Activated T-cell treated with anti-CD3 and anti-CD28 coated beads, Interleukin-2, amount 50 U/mL, for 4 hours (primary cell): Measurements from ENCODE around the gene SYT13. TPM values are rescaled to one million over a fixed set of nuclear protein-coding genes. Genes with fewer than 3 reads are reported as not detected.
"Not testable (repeated sequence)": the region's sequence is repeated elsewhere in the genome, so short reads cannot be mapped to it uniquely, and the experiment has no call there.

Source experiments
- ATAC-seq, 2 donors: fragments of 200-7000 bp; cut with Tn5 transposase; one replicate each; pipeline ENCODE4 v1.10.0; 2021
- DNase-seq: peaks from one replicate; pipeline ENCODE4 v3.0.0-alpha.2; 2020
- H3K27me3 Mint-ChIP-seq: one replicate; pipeline ENCODE4 v1.8.0; 2021; ENCODE audit warnings: low read depth, mixed read lengths
- H3K36me3 Mint-ChIP-seq: one replicate; pipeline ENCODE4 v1.8.0; 2022; ENCODE audit warnings: mixed read lengths; ENCODE audit not compliant: insufficient read depth
- H3K4me1 Mint-ChIP-seq: one replicate; pipeline ENCODE4 v1.8.0; 2021; ENCODE audit warnings: low read depth, mixed read lengths
- H3K4me3 Mint-ChIP-seq: one replicate; pipeline ENCODE4 v1.8.0; 2021; ENCODE audit warnings: mild to moderate bottlenecking, moderate library complexity, mixed read lengths
- H3K9me3 Mint-ChIP-seq: one replicate; pipeline ENCODE4 v1.8.0; 2021; ENCODE audit warnings: mixed read lengths
- total RNA-seq, 3 donors: library from RNA; stranded (reverse); gene quantifications; one replicate each; pipeline ENCODE4 v1.2.1, GENCODE V29; 2021

The SYT13 gene
- total RNA-seq, 3 donors from 2014 or later: 0.05 TPM; not detected in 2

- no peaks in the 10 kb centered on the region for H3K9me3 Mint-ChIP-seq
- no peak for DNase-seq
- no peaks in the 10 kb centered on the region for H3K4me1 Mint-ChIP-seq
- ATAC-seq: no peak
- H3K27me3 Mint-ChIP-seq: peaks cover 23% of the 10 kb centered on the region
- H3K36me3 Mint-ChIP-seq: no peaks in the 10 kb centered on the region
- no peak overlapping the region for H3K4me3 Mint-ChIP-seq
These were observed 9.9 kb upstream of the SYT13 start for GRCh38 chr11:45296075-45296474.

GRCh38 chr11:45294499-45294898 lies 8.4 kb upstream of the SYT13 start:
- no peaks in the 10 kb centered on the region for H3K9me3 Mint-ChIP-seq
- H3K27me3 Mint-ChIP-seq: peaks cover 35% of the 10 kb centered on the region
- no peak for DNase-seq
- no peak overlapping the region for H3K4me3 Mint-ChIP-seq
- no peaks in the 10 kb centered on the region for H3K4me1 Mint-ChIP-seq
- ATAC-seq: no peak
- no peaks in the 10 kb centered on the region for H3K36me3 Mint-ChIP-seq

- peak; percentile 72 to 84 for ATAC-seq
- H3K4me1 Mint-ChIP-seq, H3K9me3 Mint-ChIP-seq, H3K36me3 Mint-ChIP-seq, H3K4me3 Mint-ChIP-seq: not testable (repeated sequence)
- DNase-seq: peak; percentile 44
- H3K27me3 Mint-ChIP-seq: peaks cover 40% of the 10 kb centered on the region
These were observed 7.5 kb upstream of the SYT13 start for GRCh38 chr11:45293566-45294192.

GRCh38 chr11:45290586-45290985 lies 4.4 kb upstream of the SYT13 start:
- peaks cover 58% of the 10 kb centered on the region for H3K27me3 Mint-ChIP-seq
- no peaks in the 10 kb centered on the region for H3K9me3 Mint-ChIP-seq
- H3K4me1 Mint-ChIP-seq: peaks cover under 1% of the 10 kb centered on the region

GRCh38 chr11:45289369-45289768 lies 3.2 kb upstream of the SYT13 start:
- Mint-ChIP-seq H3K4me1 (peaks cover 2% of the 10 kb centered on the region), H3K4me3 (no peak overlapping the region), H3K9me3 (no peaks in the 10 kb centered on the region), H3K27me3 (peaks cover 69% of the 10 kb centered on the region), H3K36me3 (no peaks in the 10 kb centered on the region)
- no peak for DNase-seq
- no peak for ATAC-seq

More at GRCh38 chr11:45290586-45290985, 4.4 kb upstream of the SYT13 start:
- ATAC-seq (no peak), DNase-seq (no peak)
- Mint-ChIP-seq H3K4me3 (no peak overlapping the region), H3K36me3 (no peaks in the 10 kb centered on the region)

GRCh38 chr11:45288339-45288738 lies 2.2 kb upstream of the SYT13 start:
- peaks cover 2% of the 10 kb centered on the region for H3K4me1 Mint-ChIP-seq
- H3K36me3 Mint-ChIP-seq: no peaks in the 10 kb centered on the region
- no peak for DNase-seq
- H3K27me3 Mint-ChIP-seq: peaks cover 75% of the 10 kb centered on the region
- H3K4me3 Mint-ChIP-seq: no peak overlapping the region
- ATAC-seq: no peak
- no peaks in the 10 kb centered on the region for H3K9me3 Mint-ChIP-seq

GRCh38 chr11:45287316-45287903 lies 1.3 kb upstream of the SYT13 start:
- H3K27me3 Mint-ChIP-seq: peaks cover 71% of the 10 kb centered on the region
- ATAC-seq (no peak), DNase-seq (no peak)
- H3K9me3 Mint-ChIP-seq: no peaks in the 10 kb centered on the region
- H3K4me1 Mint-ChIP-seq: peaks cover 2% of the 10 kb centered on the region
- H3K36me3 Mint-ChIP-seq: no peaks in the 10 kb centered on the region
- no peak overlapping the region for H3K4me3 Mint-ChIP-seq

- H3K4me3 Mint-ChIP-seq: no peak overlapping the region
- H3K36me3 Mint-ChIP-seq: no peaks in the 10 kb centered on the region
- no peaks in the 10 kb centered on the region for H3K9me3 Mint-ChIP-seq
- peaks cover 2% of the 10 kb centered on the region for H3K4me1 Mint-ChIP-seq
- ATAC-seq (no peak), DNase-seq (no peak)
- H3K27me3 Mint-ChIP-seq: peaks cover 68% of the 10 kb centered on the region
These were observed 802 bp downstream of the SYT13 start for GRCh38 chr11:45285250-45285828.

- ATAC-seq (no peak), DNase-seq (no peak)
- Mint-ChIP-seq H3K4me3 (no peak overlapping the region), H3K9me3 (peaks cover 8% of the 10 kb centered on the region), H3K27me3 (peaks cover 47% of the 10 kb centered on the region), H3K4me1 (peaks cover 2% of the 10 kb centered on the region), H3K36me3 (no peaks in the 10 kb centered on the region)
These were observed 4.1 kb downstream of the SYT13 start for GRCh38 chr11:45282081-45282480.

- Mint-ChIP-seq H3K27me3 (peaks cover 44% of the 10 kb centered on the region), H3K36me3 (no peaks in the 10 kb centered on the region)
These were observed 5.7 kb downstream of the SYT13 start for GRCh38 chr11:45280449-45280848.

GRCh38 chr11:45279645-45280044 lies 6.5 kb downstream of the SYT13 start:
- H3K4me3 Mint-ChIP-seq: no peak overlapping the region
- no peaks in the 10 kb centered on the region for H3K36me3 Mint-ChIP-seq
- DNase-seq: no peak
- peaks cover 40% of the 10 kb centered on the region for H3K27me3 Mint-ChIP-seq
- peaks cover 8% of the 10 kb centered on the region for H3K9me3 Mint-ChIP-seq
- ATAC-seq: no peak
- H3K4me1 Mint-ChIP-seq: no peaks in the 10 kb centered on the region

More at GRCh38 chr11:45280449-45280848, 5.7 kb downstream of the SYT13 start:
- Mint-ChIP-seq H3K4me3 (no peak overlapping the region), H3K9me3 (peaks cover 8% of the 10 kb centered on the region), H3K4me1 (peaks cover under 1% of the 10 kb centered on the region)
- DNase-seq (no peak), ATAC-seq (no peak)

GRCh38 chr11:45278714-45279113 lies 7.4 kb downstream of the SYT13 start:
- peaks cover 34% of the 10 kb centered on the region for H3K27me3 Mint-ChIP-seq
- peaks cover 8% of the 10 kb centered on the region for H3K9me3 Mint-ChIP-seq
- no peak overlapping the region for H3K4me3 Mint-ChIP-seq
- H3K36me3 Mint-ChIP-seq: no peaks in the 10 kb centered on the region
- no peak for ATAC-seq
- no peak for DNase-seq
- no peaks in the 10 kb centered on the region for H3K4me1 Mint-ChIP-seq

- no peaks in the 10 kb centered on the region for H3K4me1 Mint-ChIP-seq
- DNase-seq: no peak
- H3K9me3 Mint-ChIP-seq: peaks cover 8% of the 10 kb centered on the region
These were observed 10.3 kb downstream of the SYT13 start for GRCh38 chr11:45275828-45276227.

GRCh38 chr11:45274206-45274605 lies 11.9 kb downstream of the SYT13 start:
- H3K9me3 Mint-ChIP-seq: no peaks in the 10 kb centered on the region
- no peak for ATAC-seq
- no peak overlapping the region for H3K4me3 Mint-ChIP-seq
- peaks cover 47% of the 10 kb centered on the region for H3K27me3 Mint-ChIP-seq
- H3K4me1 Mint-ChIP-seq: no peaks in the 10 kb centered on the region
- no peaks in the 10 kb centered on the region for H3K36me3 Mint-ChIP-seq
- DNase-seq: no peak

More at GRCh38 chr11:45275828-45276227, 10.3 kb downstream of the SYT13 start:
- no peak overlapping the region for H3K4me3 Mint-ChIP-seq
- peaks cover 39% of the 10 kb centered on the region for H3K27me3 Mint-ChIP-seq
- no peak for ATAC-seq
- no peaks in the 10 kb centered on the region for H3K36me3 Mint-ChIP-seq

GRCh38 chr11:45273509-45273908 lies 12.6 kb downstream of the SYT13 start:
- H3K27me3 Mint-ChIP-seq: peaks cover 53% of the 10 kb centered on the region
- DNase-seq (no peak), ATAC-seq (no peak)
- H3K4me1 Mint-ChIP-seq: no peaks in the 10 kb centered on the region
- no peak overlapping the region for H3K4me3 Mint-ChIP-seq
- H3K9me3 Mint-ChIP-seq: no peaks in the 10 kb centered on the region
- no peaks in the 10 kb centered on the region for H3K36me3 Mint-ChIP-seq
